ENCODE results near the gene CEP70.

Gene CEP70

GRCh38 chr3:138445236-138445635 is 148.8 kb downstream of the CEP70 start:
- Histone ChIP-seq H3K4me3 (ENCODE audit: low read depth, low read length) (no peak overlapping the region), H3K36me3 (replicated peaks) (no peaks in the 10 kb centered on the region), H3K27ac (no peak overlapping the region), H3K27me3 (replicated peaks) (no peaks in the 10 kb centered on the region)
- DNase-seq = no peak
- no peak for TF ChIP-seq CTCF (IDR thresholded peaks at IDR 0.05; ENCODE audit: low read depth, low read length, missing control alignments)
- in situ Hi-C loops (cut with HindIII; ENCODE audit: low pct_ligation_motif_present, low sequenced_read_pairs) = no loop called here

Measured in brain microvascular endothelial cell (primary cell).